Measurements from ENCODE around the gene KCNG2. TPM values are rescaled to one million over a fixed set of nuclear protein-coding genes. Genes with fewer than 3 reads are reported as not detected.

KCNG2 gene
- total and polyA plus RNA-seq, 2 of the 4 experiments (the other 2 are of a cell fraction), result not detected

GRCh38 chr18:79872527-79873444 lies 75.0 kb downstream of the KCNG2 start (continued):
- TF ChIP-seq CTCF (conservative IDR thresholded peaks at IDR 0.05; ENCODE audit: low read depth, low read length), result no peak

GRCh38 chr18:79873449-79874110 lies 75.8 kb downstream of the KCNG2 start:
- Histone ChIP-seq H2BK5ac (ENCODE audit: low read depth, low read length, poor library complexity, severe bottlenecking) (no peak overlapping the region), H3K56ac (ENCODE audit: extremely low read depth, insufficient read depth, low read length) (no peak overlapping the region), H3K9me3 (ENCODE audit: control insufficient read depth, insufficient read depth, low read length) (peaks cover 1% of the 10 kb centered on the region), H3K9ac (ENCODE audit: low read depth, low read length) (no peak overlapping the region), H3K4me3 (ENCODE audit: insufficient read depth, low read depth, low read length) (no peak overlapping the region), H2BK15ac (ENCODE audit: low read depth, low read length) (no peak overlapping the region), H2AK5ac (ENCODE audit: low read depth, low read length) (no peak overlapping the region), H3K4me1 (ENCODE audit: control insufficient read depth, insufficient read depth, low read length) (no peaks in the 10 kb centered on the region), H3K79me1 (ENCODE audit: low read depth in 1 of 2, low read length in 2 of 2) (no peaks in the 10 kb centered on the region), H4K91ac (ENCODE audit: insufficient read depth, low read depth, low read length) (no peak overlapping the region), H2AFZ (replicated peaks; ENCODE audit: low read length, poor library complexity) (no peak overlapping the region), H3K14ac (replicated peaks; ENCODE audit: low read depth, low read length) (no peak overlapping the region), H3K18ac (ENCODE audit: low read depth, low read length) (no peak overlapping the region), H3K9me1 (ENCODE audit: insufficient read depth, low read length) (no peaks in the 10 kb centered on the region), H2AK9ac (replicated peaks; ENCODE audit: low read depth, low read length, poor library complexity) (no peak overlapping the region), H3K4ac (ENCODE audit: low read depth, low read length) (no peak overlapping the region), H2BK120ac (ENCODE audit: low read depth, low read length) (no peak overlapping the region), H2BK20ac (ENCODE audit: low read depth, low read length) (no peak overlapping the region), H4K5ac (ENCODE audit: low read depth, low read length) (no peak overlapping the region), H3K4me2 (ENCODE audit: low read depth, low read length) (no peak overlapping the region), H4K8ac (ENCODE audit: low read depth in 2 of 2, low read length in 2 of 2) (no peak overlapping the region), H3K36me3 (ENCODE audit: control insufficient read depth, insufficient read depth, low read length) (no peaks in the 10 kb centered on the region; the same call in 1 of the 2 replicates), H3K23ac (ENCODE audit: low read depth, low read length) (no peak overlapping the region), H3K27me3 (ENCODE audit: control insufficient read depth, insufficient read depth, low read length) (no peaks in the 10 kb centered on the region; the same call in none of the 2 replicates), H3K27ac (ENCODE audit: insufficient read depth, low read length) (no peak overlapping the region), H4K20me1 (ENCODE audit: insufficient read depth, low read length) (no peaks in the 10 kb centered on the region)
- in situ Hi-C loops (cut with MboI; ENCODE audit: low sequenced_read_pairs) (no loop called here), intact Hi-C loops (cut with micrococcal nuclease) (no loop called here), dilution Hi-C loops (cut with HindIII; ENCODE audit: low sequenced_read_pairs, unreplicated experiment) (no loop called here)
- DNase-seq (no peak), ATAC-seq (ENCODE audit: low read depth) (no peak)
- 60% methylated on average over 16 of the region's 34 CpGs; no CpG with 5 or more reads in 1 of the 2 experiments for WGBS, 2 experiments (ENCODE audit: extremely low coverage in 2 of 2, insufficient read length in 1 of 2)
- no TSS peak for BruUV-seq (replicated peaks)
- POLR2A ChIA-PET (ENCODE audit: unreplicated experiment), result no interaction called here
- CTCF ChIA-PET, result no interaction called here
- no peak for TF ChIP-seq MAZ (IDR thresholded peaks at IDR 0.05; ENCODE audit: borderline replicate concordance, low read depth, low read length)
- no peak for TF ChIP-seq RFX5 (IDR thresholded peaks at IDR 0.05; ENCODE audit: low read depth, low read length)
- TF ChIP-seq CEBPB (IDR thresholded peaks at IDR 0.05; ENCODE audit: low read depth, low read length), result no peak
- no peak for TF ChIP-seq BHLHE40 (IDR thresholded peaks at IDR 0.05; ENCODE audit: low read depth, low read length)
- no peak for TF ChIP-seq FOS (IDR thresholded peaks at IDR 0.05; ENCODE audit: low read depth, low read length)
- no peak for TF ChIP-seq RCOR1 (IDR thresholded peaks at IDR 0.05; ENCODE audit: insufficient replicate concordance, low read length)
- TF ChIP-seq SMC3 (IDR thresholded peaks at IDR 0.05; ENCODE audit: low read depth, low read length), result no peak
- TF ChIP-seq POLR2A (IDR thresholded peaks at IDR 0.05; ENCODE audit: low read depth, low read length), result no peak
- TF ChIP-seq CHD1 (IDR thresholded peaks at IDR 0.05; ENCODE audit: low read depth, low read length), result no peak
- TF ChIP-seq NFE2L2 (IDR thresholded peaks at IDR 0.05; ENCODE audit: low read depth, low read length), result no peak
- no peak for TF ChIP-seq MXI1 (IDR thresholded peaks at IDR 0.05; ENCODE audit: borderline replicate concordance, low read depth, low read length)
- TF ChIP-seq RAD21 (IDR thresholded peaks at IDR 0.05; ENCODE audit: low read length), result no peak

All from IMR-90 (cell line).